Neural cell (in vitro differentiated cells): ENCODE measurements around the gene UGT1A3. TPM values are rescaled to one million over a fixed set of nuclear protein-coding genes. Genes with fewer than 3 reads are reported as not detected.

Source experiments
- H2AFZ ChIP-seq: fragments of 200-600, 300-800 bp; sonication (generic), shearing (Covaris generic); 2 replicates; pipeline ENCODE4 v1.6.0; 2014; ENCODE audit warnings: low read depth, mild to moderate bottlenecking, antibody characterized with exemption, low read length, moderate library complexity
- H3F3A ChIP-seq: fragments of 200-600 bp; shearing (Covaris generic); 2 replicates; pipeline ENCODE4 v1.6.1; 2016; ENCODE audit warnings: mild to moderate bottlenecking, moderate library complexity, mixed read lengths, antibody characterized with exemption, low read length; ENCODE audit not compliant: insufficient read depth, poor library complexity, severe bottlenecking
- H3K27ac ChIP-seq: fragments of 200-600, 300-800 bp; sonication (generic), shearing (Covaris generic); 2 replicates; pipeline ENCODE4 v1.5.1; 2014; ENCODE audit warnings: mild to moderate bottlenecking, low read length, moderate library complexity
- H3K27me3 ChIP-seq: fragments of 300-800, 200-600 bp; sonication (generic), shearing (Covaris generic); 2 replicates; pipeline ENCODE4 v1.6.0; 2014; ENCODE audit warnings: mild to moderate bottlenecking, low read depth, low read length, moderate library complexity; ENCODE audit not compliant: insufficient read depth
- H3K36me3 ChIP-seq: fragments of 300-800, 200-600 bp; sonication (generic), shearing (Covaris generic); 2 replicates; pipeline ENCODE4 v1.5.1; 2014; ENCODE audit warnings: mild to moderate bottlenecking, antibody characterized with exemption, low read length, moderate library complexity; ENCODE audit not compliant: insufficient read depth
- H3K4me2 ChIP-seq: fragments of 300-800, 200-600 bp; sonication (generic), shearing (Covaris generic); 2 replicates; pipeline ENCODE4 v1.6.0; 2014; ENCODE audit warnings: mild to moderate bottlenecking, low read length
- H3K4me3 ChIP-seq: fragments of 300-800, 200-600 bp; sonication (generic), shearing (Covaris generic); 2 replicates; pipeline ENCODE4 v1.5.1; 2014; ENCODE audit warnings: mild to moderate bottlenecking, low read length, moderate library complexity
- H3K79me2 ChIP-seq: fragments of 200-600 bp; shearing (Covaris generic); replicated peaks from 2 replicates; pipeline ENCODE4 v1.6.0; 2014; ENCODE audit warnings: mild to moderate bottlenecking, low read length, moderate library complexity; ENCODE audit not compliant: insufficient read depth
- H3K9ac ChIP-seq: fragments of 300-800, 200-600 bp; sonication (generic), shearing (Covaris generic); 2 replicates; pipeline ENCODE4 v1.6.1; 2016; ENCODE audit warnings: mild to moderate bottlenecking, low read length, mixed read lengths
- H3K9me2 ChIP-seq: fragments of 200-600 bp; shearing (Covaris generic); 2 replicates; pipeline ENCODE4 v1.6.1; 2016; ENCODE audit warnings: mild to moderate bottlenecking, low read length, mixed read lengths; ENCODE audit not compliant: insufficient read depth
- H3K9me3 ChIP-seq: fragments of 200-600, 300-800 bp; sonication (generic), shearing (Covaris generic); 2 replicates; pipeline ENCODE4 v1.6.1; 2016; ENCODE audit warnings: mild to moderate bottlenecking, mixed run types, low read length, moderate library complexity, mixed read lengths
- H4K20me1 ChIP-seq: fragments of 200-600 bp; shearing (Covaris generic); 2 replicates; pipeline ENCODE4 v1.6.1; 2016; ENCODE audit warnings: mild to moderate bottlenecking, mixed run types; ENCODE audit not compliant: insufficient read depth
- EP300 ChIP-seq: fragments of 450-650 bp; conservative IDR thresholded peaks from 2 replicates; pipeline ENCODE4 v1.6.1; 2014; ENCODE audit warnings: antibody characterized with exemption, mild to moderate bottlenecking, moderate library complexity; ENCODE audit not compliant: poor library complexity, severe bottlenecking
- EZH2 ChIP-seq: fragments of 200-600, 300-800 bp; shearing (Covaris generic), sonication (generic); IDR thresholded peaks from 2 replicates; pipeline ENCODE4 v1.6.1; 2014; ENCODE audit warnings: antibody characterized with exemption, low read length, borderline replicate concordance, mild to moderate bottlenecking; ENCODE audit not compliant: insufficient read depth, poor library complexity, severe bottlenecking
- MXI1 ChIP-seq: fragments of 450-650 bp; conservative IDR thresholded peaks from 2 replicates; pipeline ENCODE4 v1.6.1; 2014; ENCODE audit warnings: antibody characterized with exemption, mild to moderate bottlenecking; ENCODE audit not compliant: poor library complexity, severe bottlenecking
- POLR2AphosphoS5 ChIP-seq: IDR thresholded peaks from 2 replicates; pipeline ENCODE4 v1.6.1; 2012
- RAD21 ChIP-seq: fragments of 450-650 bp; conservative IDR thresholded peaks from 2 replicates; pipeline ENCODE4 v1.6.1; 2014; ENCODE audit warnings: antibody characterized with exemption, mild to moderate bottlenecking, moderate library complexity
- SMC3 ChIP-seq: fragments of 450-650 bp; conservative IDR thresholded peaks from 2 replicates; pipeline ENCODE4 v1.6.1; 2014; ENCODE audit warnings: antibody characterized with exemption, mild to moderate bottlenecking, moderate library complexity; ENCODE audit not compliant: poor library complexity
- TAF1 ChIP-seq: IDR thresholded peaks from 2 replicates; pipeline ENCODE4 v1.6.1; 2012; ENCODE audit warnings: low read depth
- polyA plus RNA-seq: library from polyadenylated mRNA; depleted of rRNA; stranded (reverse); fragments of >200 nt; gene quantifications from 2 replicates; pipeline ENCODE4 v1.2.3, GENCODE V29; 2014
- TF ChIP-seq, protein P1 (sequence below): fragments of 450-650 bp; IDR thresholded peaks from 2 replicates; pipeline ENCODE4 v1.5.1; 2014; ENCODE audit warnings: antibody characterized with exemption, mild to moderate bottlenecking, moderate library complexity; ENCODE audit not compliant: poor library complexity, severe bottlenecking
- TF ChIP-seq, protein P2 (sequence below): IDR thresholded peaks from 2 replicates; pipeline ENCODE4 v1.6.1; 2012; ENCODE audit warnings: borderline replicate concordance

Gene UGT1A3
- polyA plus RNA-seq, 1 donor from 2014 or later, result not detected

DNA sequence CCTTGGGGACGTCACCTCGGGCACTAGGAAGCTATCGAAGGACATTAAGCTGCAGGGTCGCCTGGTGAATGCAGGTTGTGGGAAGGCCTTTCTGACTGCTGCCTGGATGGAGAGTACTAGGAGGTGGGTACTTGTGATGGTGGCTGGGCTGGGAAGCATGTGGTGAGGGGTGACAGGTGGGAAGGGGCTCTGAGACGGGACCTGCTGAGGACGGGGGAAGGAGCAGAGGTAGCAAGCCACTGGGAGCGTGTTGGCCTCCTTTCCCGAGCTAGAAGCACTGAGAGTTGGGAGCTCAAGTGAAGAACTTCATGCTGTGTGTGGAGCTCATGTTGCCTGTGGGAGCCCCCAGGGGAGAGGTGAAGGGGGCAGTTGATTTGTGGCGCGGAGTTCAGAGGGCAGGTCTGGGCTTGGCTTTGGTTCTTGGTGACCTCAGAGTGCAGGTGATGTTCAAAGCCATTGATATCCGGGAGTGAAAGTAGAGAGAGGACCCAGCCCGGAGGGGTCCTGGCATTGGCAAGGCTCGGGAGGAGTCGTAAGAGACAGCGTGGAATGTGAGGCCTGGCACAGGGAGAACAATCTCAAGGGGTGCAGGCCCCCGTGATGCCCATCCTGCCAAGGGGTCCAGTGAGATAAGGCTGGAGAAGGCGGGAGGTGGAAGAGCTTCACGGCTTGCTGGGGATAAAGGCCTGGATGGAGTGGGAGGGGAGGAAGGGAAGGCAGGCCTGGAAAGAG is 62.5 kb downstream of the UGT1A3 start:
- Histone ChIP-seq H2AFZ (no peak overlapping the region), H3K9me3 (no peaks in the 10 kb centered on the region), H3K36me3 (no peaks in the 10 kb centered on the region), H3K27ac (no peak overlapping the region), H3F3A (no peaks in the 10 kb centered on the region), H3K79me2 (no peaks in the 10 kb centered on the region), H3K4me3 (no peak overlapping the region), H3K27me3 (no peaks in the 10 kb centered on the region), H3K4me2 (no peak overlapping the region), H3K9ac (no peak overlapping the region), H3K9me2 (no peaks in the 10 kb centered on the region), H4K20me1 (no peaks in the 10 kb centered on the region)
- TF ChIP-seq SMC3, result no peak
- no peak for TF ChIP-seq EZH2
- no peak for TF ChIP-seq POLR2AphosphoS5
- TF ChIP-seq MXI1, result no peak
- no peak for TF ChIP-seq TAF1
- no peak for TF ChIP-seq EP300
- TF ChIP-seq RAD21, result no peak
- TF ChIP-seq, protein P1, sequence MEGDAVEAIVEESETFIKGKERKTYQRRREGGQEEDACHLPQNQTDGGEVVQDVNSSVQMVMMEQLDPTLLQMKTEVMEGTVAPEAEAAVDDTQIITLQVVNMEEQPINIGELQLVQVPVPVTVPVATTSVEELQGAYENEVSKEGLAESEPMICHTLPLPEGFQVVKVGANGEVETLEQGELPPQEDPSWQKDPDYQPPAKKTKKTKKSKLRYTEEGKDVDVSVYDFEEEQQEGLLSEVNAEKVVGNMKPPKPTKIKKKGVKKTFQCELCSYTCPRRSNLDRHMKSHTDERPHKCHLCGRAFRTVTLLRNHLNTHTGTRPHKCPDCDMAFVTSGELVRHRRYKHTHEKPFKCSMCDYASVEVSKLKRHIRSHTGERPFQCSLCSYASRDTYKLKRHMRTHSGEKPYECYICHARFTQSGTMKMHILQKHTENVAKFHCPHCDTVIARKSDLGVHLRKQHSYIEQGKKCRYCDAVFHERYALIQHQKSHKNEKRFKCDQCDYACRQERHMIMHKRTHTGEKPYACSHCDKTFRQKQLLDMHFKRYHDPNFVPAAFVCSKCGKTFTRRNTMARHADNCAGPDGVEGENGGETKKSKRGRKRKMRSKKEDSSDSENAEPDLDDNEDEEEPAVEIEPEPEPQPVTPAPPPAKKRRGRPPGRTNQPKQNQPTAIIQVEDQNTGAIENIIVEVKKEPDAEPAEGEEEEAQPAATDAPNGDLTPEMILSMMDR, result no peak
- TF ChIP-seq, protein P2, sequence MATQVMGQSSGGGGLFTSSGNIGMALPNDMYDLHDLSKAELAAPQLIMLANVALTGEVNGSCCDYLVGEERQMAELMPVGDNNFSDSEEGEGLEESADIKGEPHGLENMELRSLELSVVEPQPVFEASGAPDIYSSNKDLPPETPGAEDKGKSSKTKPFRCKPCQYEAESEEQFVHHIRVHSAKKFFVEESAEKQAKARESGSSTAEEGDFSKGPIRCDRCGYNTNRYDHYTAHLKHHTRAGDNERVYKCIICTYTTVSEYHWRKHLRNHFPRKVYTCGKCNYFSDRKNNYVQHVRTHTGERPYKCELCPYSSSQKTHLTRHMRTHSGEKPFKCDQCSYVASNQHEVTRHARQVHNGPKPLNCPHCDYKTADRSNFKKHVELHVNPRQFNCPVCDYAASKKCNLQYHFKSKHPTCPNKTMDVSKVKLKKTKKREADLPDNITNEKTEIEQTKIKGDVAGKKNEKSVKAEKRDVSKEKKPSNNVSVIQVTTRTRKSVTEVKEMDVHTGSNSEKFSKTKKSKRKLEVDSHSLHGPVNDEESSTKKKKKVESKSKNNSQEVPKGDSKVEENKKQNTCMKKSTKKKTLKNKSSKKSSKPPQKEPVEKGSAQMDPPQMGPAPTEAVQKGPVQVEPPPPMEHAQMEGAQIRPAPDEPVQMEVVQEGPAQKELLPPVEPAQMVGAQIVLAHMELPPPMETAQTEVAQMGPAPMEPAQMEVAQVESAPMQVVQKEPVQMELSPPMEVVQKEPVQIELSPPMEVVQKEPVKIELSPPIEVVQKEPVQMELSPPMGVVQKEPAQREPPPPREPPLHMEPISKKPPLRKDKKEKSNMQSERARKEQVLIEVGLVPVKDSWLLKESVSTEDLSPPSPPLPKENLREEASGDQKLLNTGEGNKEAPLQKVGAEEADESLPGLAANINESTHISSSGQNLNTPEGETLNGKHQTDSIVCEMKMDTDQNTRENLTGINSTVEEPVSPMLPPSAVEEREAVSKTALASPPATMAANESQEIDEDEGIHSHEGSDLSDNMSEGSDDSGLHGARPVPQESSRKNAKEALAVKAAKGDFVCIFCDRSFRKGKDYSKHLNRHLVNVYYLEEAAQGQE, result no peak

DNA sequence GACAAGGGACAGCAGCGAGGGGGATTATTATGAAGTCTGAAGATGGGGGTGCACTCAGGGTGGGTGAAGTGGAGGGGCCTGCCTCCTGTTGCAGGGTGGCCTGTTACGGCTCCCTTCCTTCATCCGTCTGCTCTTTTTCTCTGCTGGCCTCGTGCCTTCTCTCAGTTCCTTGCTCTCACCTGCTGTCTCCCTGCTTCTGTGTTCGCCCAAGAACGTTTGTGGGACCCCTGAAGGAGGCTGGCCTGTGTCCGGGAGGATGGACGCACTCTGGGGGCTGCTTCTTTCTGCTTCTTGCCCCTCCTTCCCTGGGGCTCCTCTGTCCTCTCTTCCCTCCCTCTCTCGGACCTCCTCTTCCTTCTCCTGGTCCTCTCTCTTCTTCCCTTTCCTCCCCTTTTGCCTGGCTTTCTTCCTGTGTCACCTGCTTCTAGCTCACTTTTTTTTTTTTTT is 63.1 kb downstream of the UGT1A3 start:
- Histone ChIP-seq H3K9ac (no peak overlapping the region), H3F3A (no peaks in the 10 kb centered on the region), H3K4me2 (no peak overlapping the region), H2AFZ (no peak overlapping the region), H3K79me2 (no peaks in the 10 kb centered on the region), H3K4me3 (no peak overlapping the region), H4K20me1 (no peaks in the 10 kb centered on the region), H3K27me3 (no peaks in the 10 kb centered on the region), H3K36me3 (no peaks in the 10 kb centered on the region), H3K9me2 (no peaks in the 10 kb centered on the region), H3K27ac (no peak overlapping the region), H3K9me3 (no peaks in the 10 kb centered on the region)
- TF ChIP-seq POLR2AphosphoS5 (no peak), TAF1 (no peak), SMC3 (no peak), EP300 (no peak)
